ENCODE data around the gene NOL7. TPM values are rescaled to one million over a fixed set of nuclear protein-coding genes. Genes with fewer than 3 reads are reported as not detected.

NOL7 gene
- total and polyA plus RNA-seq, 2 donors from 2014 or later = 65.1 to 71.5 TPM

DNA sequence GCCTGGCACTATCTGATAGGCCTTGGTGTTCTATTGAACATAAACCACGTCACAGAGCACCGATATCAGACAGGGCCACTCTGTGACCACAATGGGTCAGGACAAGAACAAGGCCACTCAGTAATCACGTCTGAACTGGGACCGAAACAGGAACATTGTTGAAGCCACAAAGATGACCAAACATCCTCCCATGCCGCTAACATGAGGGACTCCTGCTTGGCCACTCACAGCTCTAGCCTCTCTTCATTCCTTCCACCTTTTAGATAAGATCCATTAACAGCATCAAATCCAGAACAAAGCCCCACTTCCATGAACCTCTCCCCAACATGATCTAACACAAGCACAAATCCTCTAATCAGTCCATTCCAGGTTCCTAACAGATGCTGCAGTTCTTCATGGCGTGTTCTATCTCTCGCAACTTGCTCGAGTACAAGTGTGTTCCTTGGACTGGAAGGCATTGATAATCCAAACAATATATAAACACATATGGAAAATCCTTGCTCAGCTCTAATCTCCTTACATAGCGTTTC lies 33.4 kb upstream of the NOL7 start:
- Histone ChIP-seq H3K9ac (ENCODE audit: low read length in 3 of 3) (no peak overlapping the region), H3K4me3 (ENCODE audit: low read length in 3 of 3) (no peak overlapping the region), H3K4me1 (ENCODE audit: control insufficient read depth in 2 of 3, insufficient read depth in 2 of 3, low read depth in 1 of 3, low read length in 3 of 3) (no peaks in the 10 kb centered on the region), H3K9me3 (ENCODE audit: control insufficient read depth in 2 of 3, insufficient read depth in 1 of 3, low read length in 3 of 3) (peaks cover 0 to 2% (median 0%) of the 10 kb centered on the region in 3 donors), H3K36me3 (ENCODE audit: control insufficient read depth in 2 of 3, insufficient read depth in 3 of 3, low read length in 3 of 3) (peaks cover 0 to 6% (median 0%) of the 10 kb centered on the region in 3 donors), H3K27ac (ENCODE audit: low read depth in 2 of 2, low read length in 2 of 2) (no peak overlapping the region), H3K27me3 (ENCODE audit: control insufficient read depth, insufficient read depth, low read length) (no peaks in the 10 kb centered on the region)
- TF ChIP-seq, protein P1, sequence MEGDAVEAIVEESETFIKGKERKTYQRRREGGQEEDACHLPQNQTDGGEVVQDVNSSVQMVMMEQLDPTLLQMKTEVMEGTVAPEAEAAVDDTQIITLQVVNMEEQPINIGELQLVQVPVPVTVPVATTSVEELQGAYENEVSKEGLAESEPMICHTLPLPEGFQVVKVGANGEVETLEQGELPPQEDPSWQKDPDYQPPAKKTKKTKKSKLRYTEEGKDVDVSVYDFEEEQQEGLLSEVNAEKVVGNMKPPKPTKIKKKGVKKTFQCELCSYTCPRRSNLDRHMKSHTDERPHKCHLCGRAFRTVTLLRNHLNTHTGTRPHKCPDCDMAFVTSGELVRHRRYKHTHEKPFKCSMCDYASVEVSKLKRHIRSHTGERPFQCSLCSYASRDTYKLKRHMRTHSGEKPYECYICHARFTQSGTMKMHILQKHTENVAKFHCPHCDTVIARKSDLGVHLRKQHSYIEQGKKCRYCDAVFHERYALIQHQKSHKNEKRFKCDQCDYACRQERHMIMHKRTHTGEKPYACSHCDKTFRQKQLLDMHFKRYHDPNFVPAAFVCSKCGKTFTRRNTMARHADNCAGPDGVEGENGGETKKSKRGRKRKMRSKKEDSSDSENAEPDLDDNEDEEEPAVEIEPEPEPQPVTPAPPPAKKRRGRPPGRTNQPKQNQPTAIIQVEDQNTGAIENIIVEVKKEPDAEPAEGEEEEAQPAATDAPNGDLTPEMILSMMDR (IDR thresholded peaks at IDR 0.05; ENCODE audit: borderline replicate concordance, extremely low read depth, insufficient read depth) = no peak
- FAIRE-seq = no peak
- intact Hi-C loops (cut with DNase I) = no loop called here
- no peak for DNase-seq

DNA sequence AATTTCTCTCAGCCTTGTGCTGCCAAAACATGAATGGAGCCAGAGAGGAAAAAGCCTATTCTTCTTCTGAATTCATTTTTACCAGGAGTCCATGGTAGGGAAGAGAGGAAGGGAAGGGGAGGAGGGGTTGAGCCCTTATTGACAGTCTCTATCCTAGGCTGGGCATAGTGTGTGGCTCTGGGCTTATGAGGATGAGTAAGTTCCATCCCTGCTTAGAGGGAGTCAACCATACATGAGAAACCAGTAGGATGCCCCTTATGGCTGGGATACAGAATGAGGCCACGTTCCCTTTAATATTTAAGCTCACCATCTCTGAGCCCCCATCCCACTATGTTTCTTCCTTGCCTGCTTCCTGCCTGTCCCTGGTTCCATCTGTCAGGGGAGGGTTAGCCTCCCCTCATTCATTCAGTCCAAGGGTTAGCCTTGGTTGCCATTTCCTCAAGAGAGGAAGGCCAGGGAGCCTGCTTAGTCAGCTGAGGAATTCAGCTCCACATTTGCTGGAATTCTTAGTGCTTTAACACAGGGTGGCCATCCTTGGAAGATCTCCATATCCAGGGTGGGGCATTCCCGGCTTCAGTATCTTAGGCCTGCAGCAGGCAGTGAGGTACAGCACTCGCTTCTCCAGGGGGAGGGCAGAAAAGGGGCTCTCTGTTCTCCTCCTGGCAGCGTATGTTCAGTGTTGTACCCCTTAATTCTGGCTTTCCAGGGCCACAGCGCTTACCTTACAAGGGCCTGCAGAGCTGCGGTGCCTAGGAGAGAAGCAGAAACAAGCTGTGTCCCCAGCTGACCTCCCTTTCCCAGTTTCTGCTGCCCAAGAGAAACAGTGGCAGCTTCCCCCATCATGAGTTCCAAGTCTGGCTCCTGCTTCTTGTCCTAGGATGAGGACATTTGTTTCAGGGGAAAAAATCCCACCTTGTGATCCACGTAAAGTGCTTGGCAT lies 28.3 kb upstream of the NOL7 start:
- TF ChIP-seq, protein P1 (IDR thresholded peaks at IDR 0.05; ENCODE audit: borderline replicate concordance, extremely low read depth, insufficient read depth) = no peak
- Histone ChIP-seq H3K27me3 (ENCODE audit: control insufficient read depth, insufficient read depth, low read length) (no peaks in the 10 kb centered on the region), H3K36me3 (ENCODE audit: control insufficient read depth in 2 of 3, insufficient read depth in 3 of 3, low read length in 3 of 3) (peaks cover 0 to 25% (median 10%) of the 10 kb centered on the region in 3 donors), H3K4me1 (ENCODE audit: control insufficient read depth in 2 of 3, insufficient read depth in 2 of 3, low read depth in 1 of 3, low read length in 3 of 3) (no peaks in the 10 kb centered on the region), H3K27ac (ENCODE audit: low read depth in 2 of 2, low read length in 2 of 2) (no peak overlapping the region), H3K4me3 (ENCODE audit: low read length in 3 of 3) (no peak overlapping the region), H3K9ac (ENCODE audit: low read length in 3 of 3) (no peak overlapping the region), H3K9me3 (ENCODE audit: control insufficient read depth in 2 of 3, insufficient read depth in 1 of 3, low read length in 3 of 3) (no peaks in the 10 kb centered on the region)
- FAIRE-seq (no peak), DNase-seq (no peak)
- intact Hi-C loops (cut with DNase I) = no loop called here

DNA sequence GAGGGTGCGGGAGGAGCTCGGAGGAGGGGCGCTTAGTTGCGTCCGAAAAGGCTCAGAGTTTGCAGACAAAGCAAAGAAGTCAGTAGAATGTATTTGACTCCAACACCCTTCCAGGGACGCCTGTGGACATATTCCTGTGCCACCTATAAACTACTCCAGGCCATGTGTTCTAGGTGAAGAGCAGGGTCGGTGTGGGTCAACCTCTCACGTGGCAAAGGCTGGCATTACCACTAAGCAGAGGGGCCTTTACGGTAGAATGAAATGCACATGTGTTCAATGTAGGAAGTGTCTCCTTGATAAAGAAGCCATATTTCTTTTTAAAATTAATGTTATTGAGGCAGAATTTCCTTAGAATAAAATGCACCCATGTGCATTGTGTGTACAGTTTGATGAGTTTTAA lies 25.3 kb upstream of the NOL7 start:
- Histone ChIP-seq H3K9ac (ENCODE audit: low read length in 3 of 3) (no peak overlapping the region), H3K27ac (ENCODE audit: low read depth in 2 of 2, low read length in 2 of 2) (no peak overlapping the region), H3K4me1 (ENCODE audit: control insufficient read depth in 2 of 3, insufficient read depth in 2 of 3, low read depth in 1 of 3, low read length in 3 of 3) (no peaks in the 10 kb centered on the region), H3K27me3 (ENCODE audit: control insufficient read depth, insufficient read depth, low read length) (no peaks in the 10 kb centered on the region), H3K9me3 (ENCODE audit: control insufficient read depth in 2 of 3, insufficient read depth in 1 of 3, low read length in 3 of 3) (no peaks in the 10 kb centered on the region), H3K4me3 (ENCODE audit: low read length in 3 of 3) (no peak overlapping the region), H3K36me3 (ENCODE audit: control insufficient read depth in 2 of 3, insufficient read depth in 3 of 3, low read length in 3 of 3) (peaks cover 0 to 42% (median 13%) of the 10 kb centered on the region in 3 donors)
- DNase-seq = no peak
- intact Hi-C loops (cut with DNase I) = no loop called here
- TF ChIP-seq, protein P1 (IDR thresholded peaks at IDR 0.05; ENCODE audit: borderline replicate concordance, extremely low read depth, insufficient read depth) = no peak
- FAIRE-seq = no peak
